Tibial nerve (tissue), 3 donors: ENCODE results near the gene MUSK.

Experiments
- POLR2A ChIP-seq, 2 donors: fragments of 450-650 bp; IDR thresholded peaks; one replicate each; pipeline ENCODE4 v1.6.1; 2017; ENCODE audit warnings: antibody characterized with exemption in 2 of 2, mild to moderate bottlenecking in 2 of 2, moderate library complexity in 2 of 2
- TF ChIP-seq, protein P1 (sequence below), 5 experiments: fragments of 200-600 bp in 3 of 5; fragments of 450-650 bp in 2 of 5; sonication (generic) in 3 of 5; IDR thresholded peaks; one replicate each; pipeline ENCODE4 v1.5.1; 2016 to 2019; ENCODE audit warnings: antibody characterized with exemption in 5 of 5, mild to moderate bottlenecking in 3 of 5, moderate library complexity in 2 of 5

GRCh38 chr9:110753731-110754231 lies 85.2 kb downstream of the MUSK start:
- TF ChIP-seq, protein P1, sequence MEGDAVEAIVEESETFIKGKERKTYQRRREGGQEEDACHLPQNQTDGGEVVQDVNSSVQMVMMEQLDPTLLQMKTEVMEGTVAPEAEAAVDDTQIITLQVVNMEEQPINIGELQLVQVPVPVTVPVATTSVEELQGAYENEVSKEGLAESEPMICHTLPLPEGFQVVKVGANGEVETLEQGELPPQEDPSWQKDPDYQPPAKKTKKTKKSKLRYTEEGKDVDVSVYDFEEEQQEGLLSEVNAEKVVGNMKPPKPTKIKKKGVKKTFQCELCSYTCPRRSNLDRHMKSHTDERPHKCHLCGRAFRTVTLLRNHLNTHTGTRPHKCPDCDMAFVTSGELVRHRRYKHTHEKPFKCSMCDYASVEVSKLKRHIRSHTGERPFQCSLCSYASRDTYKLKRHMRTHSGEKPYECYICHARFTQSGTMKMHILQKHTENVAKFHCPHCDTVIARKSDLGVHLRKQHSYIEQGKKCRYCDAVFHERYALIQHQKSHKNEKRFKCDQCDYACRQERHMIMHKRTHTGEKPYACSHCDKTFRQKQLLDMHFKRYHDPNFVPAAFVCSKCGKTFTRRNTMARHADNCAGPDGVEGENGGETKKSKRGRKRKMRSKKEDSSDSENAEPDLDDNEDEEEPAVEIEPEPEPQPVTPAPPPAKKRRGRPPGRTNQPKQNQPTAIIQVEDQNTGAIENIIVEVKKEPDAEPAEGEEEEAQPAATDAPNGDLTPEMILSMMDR (IDR thresholded peaks at IDR 0.05), result no peak
- no peak for TF ChIP-seq POLR2A (IDR thresholded peaks at IDR 0.05)
